Measurements from ENCODE around the gene KLK3.

DNA sequence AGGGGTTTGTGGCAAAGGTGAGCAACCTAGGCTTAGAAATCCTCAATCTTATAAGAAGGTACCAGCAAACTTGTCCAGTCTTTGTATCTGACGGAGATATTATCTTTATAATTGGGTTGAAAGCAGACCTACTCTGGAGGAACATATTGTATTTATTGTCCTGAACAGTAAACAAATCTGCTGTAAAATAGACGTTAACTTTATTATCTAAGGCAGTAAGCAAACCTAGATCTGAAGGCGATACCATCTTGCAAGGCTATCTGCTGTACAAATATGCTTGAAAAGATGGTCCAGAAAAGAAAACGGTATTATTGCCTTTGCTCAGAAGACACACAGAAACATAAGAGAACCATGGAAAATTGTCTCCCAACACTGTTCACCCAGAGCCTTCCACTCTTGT, 14.8 kb downstream of the KLK3 start:
- TF ChIP-seq, protein P1, sequence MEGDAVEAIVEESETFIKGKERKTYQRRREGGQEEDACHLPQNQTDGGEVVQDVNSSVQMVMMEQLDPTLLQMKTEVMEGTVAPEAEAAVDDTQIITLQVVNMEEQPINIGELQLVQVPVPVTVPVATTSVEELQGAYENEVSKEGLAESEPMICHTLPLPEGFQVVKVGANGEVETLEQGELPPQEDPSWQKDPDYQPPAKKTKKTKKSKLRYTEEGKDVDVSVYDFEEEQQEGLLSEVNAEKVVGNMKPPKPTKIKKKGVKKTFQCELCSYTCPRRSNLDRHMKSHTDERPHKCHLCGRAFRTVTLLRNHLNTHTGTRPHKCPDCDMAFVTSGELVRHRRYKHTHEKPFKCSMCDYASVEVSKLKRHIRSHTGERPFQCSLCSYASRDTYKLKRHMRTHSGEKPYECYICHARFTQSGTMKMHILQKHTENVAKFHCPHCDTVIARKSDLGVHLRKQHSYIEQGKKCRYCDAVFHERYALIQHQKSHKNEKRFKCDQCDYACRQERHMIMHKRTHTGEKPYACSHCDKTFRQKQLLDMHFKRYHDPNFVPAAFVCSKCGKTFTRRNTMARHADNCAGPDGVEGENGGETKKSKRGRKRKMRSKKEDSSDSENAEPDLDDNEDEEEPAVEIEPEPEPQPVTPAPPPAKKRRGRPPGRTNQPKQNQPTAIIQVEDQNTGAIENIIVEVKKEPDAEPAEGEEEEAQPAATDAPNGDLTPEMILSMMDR (IDR thresholded peaks at IDR 0.05; ENCODE audit: poor library complexity) = no peak
- TF ChIP-seq EZH2 (IDR thresholded peaks at IDR 0.05; ENCODE audit: borderline replicate concordance) (no peak), EZH2phosphoT487 (IDR thresholded peaks at IDR 0.05; ENCODE audit: low read depth, severe bottlenecking, unreplicated experiment) (no peak)

Measured in hepatocyte (in vitro differentiated cells).